ENCODE results near the gene SLC15A2.

- TF ChIP-seq, protein P1, sequence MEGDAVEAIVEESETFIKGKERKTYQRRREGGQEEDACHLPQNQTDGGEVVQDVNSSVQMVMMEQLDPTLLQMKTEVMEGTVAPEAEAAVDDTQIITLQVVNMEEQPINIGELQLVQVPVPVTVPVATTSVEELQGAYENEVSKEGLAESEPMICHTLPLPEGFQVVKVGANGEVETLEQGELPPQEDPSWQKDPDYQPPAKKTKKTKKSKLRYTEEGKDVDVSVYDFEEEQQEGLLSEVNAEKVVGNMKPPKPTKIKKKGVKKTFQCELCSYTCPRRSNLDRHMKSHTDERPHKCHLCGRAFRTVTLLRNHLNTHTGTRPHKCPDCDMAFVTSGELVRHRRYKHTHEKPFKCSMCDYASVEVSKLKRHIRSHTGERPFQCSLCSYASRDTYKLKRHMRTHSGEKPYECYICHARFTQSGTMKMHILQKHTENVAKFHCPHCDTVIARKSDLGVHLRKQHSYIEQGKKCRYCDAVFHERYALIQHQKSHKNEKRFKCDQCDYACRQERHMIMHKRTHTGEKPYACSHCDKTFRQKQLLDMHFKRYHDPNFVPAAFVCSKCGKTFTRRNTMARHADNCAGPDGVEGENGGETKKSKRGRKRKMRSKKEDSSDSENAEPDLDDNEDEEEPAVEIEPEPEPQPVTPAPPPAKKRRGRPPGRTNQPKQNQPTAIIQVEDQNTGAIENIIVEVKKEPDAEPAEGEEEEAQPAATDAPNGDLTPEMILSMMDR (IDR thresholded peaks at IDR 0.05): no peak
- no peak for TF ChIP-seq POLR2A (IDR thresholded peaks at IDR 0.05)
- no peak for TF ChIP-seq EP300 (IDR thresholded peaks at IDR 0.05)
Measured at GRCh38 chr3:121897296-121897695, 3.1 kb downstream of the SLC15A2 start.
